ENCODE measurements around the gene TJP1.
"Not testable (repeated sequence)": the region's sequence is repeated elsewhere in the genome, so short reads cannot be mapped to it uniquely, and the experiment has no call there.

The TJP1 gene

GRCh38 chr15:29657476-29657817 is 164.8 kb downstream of the TJP1 start:
- DNase-seq (ENCODE audit: low spot score), result not testable (repeated sequence)

GRCh38 chr15:29656636-29657475 is 165.4 kb downstream of the TJP1 start:
- DNase-seq (ENCODE audit: low spot score), result no peak

GRCh38 chr15:29652595-29652994 is 169.7 kb downstream of the TJP1 start:
- no peak for DNase-seq (ENCODE audit: low spot score)

GRCh38 chr15:29651476-29652233 is 170.6 kb downstream of the TJP1 start:
- DNase-seq (ENCODE audit: low spot score), result no peak

All from D341Med (cell line).